T-cell (primary cell): Measurements from ENCODE around the gene SPPL2A. TPM values are rescaled to one million over a fixed set of nuclear protein-coding genes. Genes with fewer than 3 reads are reported as not detected.

ENCODE experiments used
- ATAC-seq, 4 experiments: fragments of 200-7000 bp in 3 of 4; fragments of 150-1000 bp in 1 of 4; cut with Tn5 transposase; replicated peaks in 1 of 4; 1 replicate in 3 of 4; 2 replicates in 1 of 4; pipeline ENCODE4 v1.10.0; 2021; ENCODE audit warnings: moderate library complexity in 3 of 4, mild to moderate bottlenecking in 2 of 4, moderate number of reproducible peaks in 1 of 4
- CTCF ChIA-PET, 2 donors: fragments of 300-600 bp; sonication (Branson Sonifier 250); formaldehyde crosslinking; loops; one replicate each; lab custom pipeline; 2022; ENCODE audit warnings: antibody characterized with exemption in 2 of 2; lab: Charles Lee
- POLR2A ChIA-PET, 2 donors: fragments of 300-600 bp; sonication (Branson Sonifier 250); formaldehyde crosslinking; loops; one replicate each; lab custom pipeline; 2022; ENCODE audit warnings: antibody characterized with exemption in 2 of 2; lab: Charles Lee
- DNase-seq, 35 experiments: peaks; one replicate each; pipeline versions ENCODE4 v3.0.0 to v3.0.0-alpha.2; 2013 to 2023
- H3K27ac ChIP-seq: one replicate; pipeline ENCODE4 v1.5.1; 2013; ENCODE audit warnings: low read length
- H3K27me3 ChIP-seq, 2 experiments: replicated peaks in 1 of 2; 1 replicate in 1 of 2; 2 replicates in 1 of 2; pipeline versions ENCODE4 v1.6.1 to v1.7.0; 2013; ENCODE audit warnings: low read length in 1 of 2, mixed read lengths in 1 of 2; ENCODE audit not compliant: control insufficient read depth in 2 of 2, insufficient read depth in 2 of 2; ENCODE audit errors: extremely low read depth in 1 of 2
- H3K36me3 ChIP-seq, 2 donors: 1 replicate in 1 of 2; 2 replicates in 1 of 2; pipeline versions ENCODE4 v1.6.1 to v1.7.0; 2013; ENCODE audit warnings: low read length in 1 of 2; ENCODE audit not compliant: control insufficient read depth in 2 of 2, insufficient read depth in 1 of 2; ENCODE audit errors: extremely low read depth in 1 of 2
- H3K4me1 ChIP-seq, 2 experiments: 1 replicate in 1 of 2; 2 replicates in 1 of 2; pipeline versions ENCODE4 v1.6.1 to v1.7.0; 2013; ENCODE audit warnings: low read length in 2 of 2, mixed read lengths in 1 of 2; ENCODE audit not compliant: insufficient read depth in 2 of 2, control insufficient read depth in 1 of 2; ENCODE audit errors: extremely low read depth in 1 of 2
- H3K4me3 ChIP-seq, 2 donors: 1 replicate in 1 of 2; 2 replicates in 1 of 2; pipeline versions ENCODE4 v1.5.1 to v1.7.0; 2013; ENCODE audit warnings: mild to moderate bottlenecking in 2 of 2, low read length in 1 of 2, moderate library complexity in 1 of 2; ENCODE audit not compliant: control insufficient read depth in 1 of 2; ENCODE audit errors: extremely low read depth in 1 of 2
- H3K9me3 ChIP-seq: 2 replicates; pipeline ENCODE4 v1.7.0; 2013
- H3K27ac Mint-ChIP-seq, 2 donors: one replicate each; pipeline ENCODE4 v1.8.0; 2020 to 2021; ENCODE audit warnings: mild to moderate bottlenecking in 2 of 2, mixed read lengths in 2 of 2
- H3K27me3 Mint-ChIP-seq, 2 donors: one replicate each; pipeline ENCODE4 v1.8.0; 2021 to 2022; ENCODE audit warnings: mixed read lengths in 2 of 2
- H3K36me3 Mint-ChIP-seq: one replicate; pipeline ENCODE4 v1.8.0; 2021; ENCODE audit warnings: mixed read lengths
- H3K4me1 Mint-ChIP-seq, 3 donors: one replicate each; pipeline ENCODE4 v1.8.0; 2020 to 2022; ENCODE audit warnings: mixed read lengths in 3 of 3, mild to moderate bottlenecking in 1 of 3
- H3K4me3 Mint-ChIP-seq, 3 donors: one replicate each; pipeline ENCODE4 v1.8.0; 2020 to 2022; ENCODE audit warnings: mild to moderate bottlenecking in 3 of 3, mixed read lengths in 3 of 3, moderate library complexity in 3 of 3
- H3K9me3 Mint-ChIP-seq, 3 donors: one replicate each; pipeline ENCODE4 v1.8.0; 2020 to 2022; ENCODE audit warnings: mixed read lengths in 3 of 3
- WGBS: methylation state at CpG from one replicate; pipeline ENCODE4 v1.1.5; 2013; ENCODE audit warnings: missing lambda C conversion rate; ENCODE audit not compliant: insufficient coverage; 5-methylcytosine and 5-hydroxymethylcytosine counted together
- total RNA-seq, 35 experiments: library from RNA in 6 of 35; stranded (reverse) in 6 of 35; fragments of 120-200 nt in 1 of 35; gene quantifications; one replicate each; pipeline versions ENCODE4 v1.2.1 to v1.2.4 and lab custom pipeline; 2013 to 2026

SPPL2A gene
- total RNA-seq, 5 donors from 2014 or later (not counting 1 experiment from before 2014, with no cell fraction given): 32.2 to 56.9 (median 48.8) TPM

DNA sequence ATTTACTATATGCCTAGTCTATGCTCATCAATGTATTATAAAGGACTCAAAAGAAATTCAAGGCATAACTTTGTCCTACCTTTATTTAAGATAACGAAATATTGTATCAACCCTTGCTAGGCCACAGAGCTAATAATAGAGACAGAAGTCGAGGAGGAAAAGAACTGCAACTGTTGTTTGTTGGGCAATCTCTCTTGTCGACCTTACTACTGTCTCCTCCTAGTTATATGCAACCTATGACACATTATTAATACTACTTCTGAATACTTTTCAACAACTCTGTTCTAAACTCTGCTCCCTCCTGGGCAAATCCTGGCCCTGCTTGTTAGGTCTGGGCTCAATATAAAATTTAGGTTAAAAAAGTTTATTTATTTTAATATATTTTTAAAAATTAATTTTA is 24.6 kb downstream of the SPPL2A start:
- no CpG with 5 or more reads among the region's 3 CpGs for WGBS
- CTCF ChIA-PET: no interaction called here
- no peak overlapping the region for H3K27ac Mint-ChIP-seq

DNA sequence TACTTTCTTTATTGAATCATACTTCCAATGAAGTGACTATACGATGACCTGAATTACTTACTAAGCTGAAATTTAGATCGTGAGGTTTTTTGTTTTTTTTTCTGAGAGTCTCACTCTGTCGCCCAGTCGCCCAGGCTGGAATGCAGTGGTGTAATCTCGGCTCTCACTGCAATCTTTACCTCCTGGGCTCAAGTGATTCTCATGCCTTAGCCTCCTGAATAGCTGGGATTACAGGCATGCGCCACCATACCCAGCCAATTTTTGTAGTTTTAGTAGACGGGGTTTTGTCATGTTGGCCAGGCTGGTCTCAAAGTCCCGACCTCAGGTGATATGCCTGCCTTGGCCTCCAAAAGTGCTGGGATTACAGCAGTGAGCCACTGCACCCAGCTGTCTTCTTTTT is 28.7 kb downstream of the SPPL2A start:
- Histone ChIP-seq H3K27ac (no peak overlapping the region), H3K36me3 (peaks cover 0 to 47% of the 10 kb centered on the region in 2 donors), H3K4me3 (no peak overlapping the region), H3K4me1 (no peaks in the 10 kb centered on the region), H3K9me3 (no peaks in the 10 kb centered on the region), H3K27me3 (no peaks in the 10 kb centered on the region)
- Mint-ChIP-seq H3K4me3 (no peak overlapping the region), H3K9me3 (no peaks in the 10 kb centered on the region), H3K27me3 (no peaks in the 10 kb centered on the region), H3K27ac (no peak overlapping the region), H3K4me1 (no peaks in the 10 kb centered on the region), H3K36me3 (peaks cover 43% of the 10 kb centered on the region)
- WGBS: 98% methylated on average over 6 of the region's 8 CpGs
- POLR2A ChIA-PET: interaction anchor here in 1 of 2 donors (0.7 kb wide), 1 partner anchor 14 kb away, joined by 3 read pairs; no protein-coding TSS in a partner anchor
- DNase-seq (no peak), ATAC-seq (no peak)
- CTCF ChIA-PET: no interaction called here

More for the DNA sequence above, 24.6 kb downstream of the SPPL2A start:
- Mint-ChIP-seq H3K4me1 (no peaks in the 10 kb centered on the region), H3K9me3 (no peaks in the 10 kb centered on the region), H3K4me3 (no peak overlapping the region), H3K36me3 (peaks cover 14% of the 10 kb centered on the region), H3K27me3 (no peaks in the 10 kb centered on the region)
- H3K4me3 ChIP-seq: no peak overlapping the region
- no peaks in the 10 kb centered on the region for H3K4me1 ChIP-seq
- no peak overlapping the region for H3K27ac ChIP-seq
- peaks cover 8 to 34% of the 10 kb centered on the region in 2 donors for H3K36me3 ChIP-seq
- POLR2A ChIA-PET: no interaction called here
- H3K27me3 ChIP-seq: no peaks in the 10 kb centered on the region
- no peak for ATAC-seq
- DNase-seq: no peak
- no peaks in the 10 kb centered on the region for H3K9me3 ChIP-seq

- CTCF ChIA-PET: no interaction called here
- Histone ChIP-seq H3K9me3 (no peaks in the 10 kb centered on the region), H3K4me3 (no peak overlapping the region), H3K27me3 (no peaks in the 10 kb centered on the region), H3K27ac (no peak overlapping the region), H3K36me3 (peaks cover 0 to 50% of the 10 kb centered on the region in 2 donors), H3K4me1 (no peaks in the 10 kb centered on the region)
- Mint-ChIP-seq H3K27me3 (no peaks in the 10 kb centered on the region), H3K4me3 (no peak overlapping the region), H3K4me1 (no peaks in the 10 kb centered on the region), H3K9me3 (no peaks in the 10 kb centered on the region), H3K27ac (no peak overlapping the region), H3K36me3 (peaks cover 49% of the 10 kb centered on the region)
- DNase-seq (no peak), ATAC-seq (no peak)
- WGBS: no CpG with 5 or more reads among the region's 4 CpGs
- POLR2A ChIA-PET: no interaction called here
Measured at GRCh38 chr15:50735156-50735555, 30.4 kb downstream of the SPPL2A start.

GRCh38 chr15:50726315-50726714 is 39.2 kb downstream of the SPPL2A start:
- CTCF ChIA-PET: interaction anchor here in 1 of 2 donors (0.5 to 0.6 kb wide), 2 partner anchors 119 to 930 kb away, joined by 3 read pairs; no protein-coding TSS in a partner anchor
- ATAC-seq (no peak), DNase-seq (no peak)
- Histone ChIP-seq H3K27me3 (no peaks in the 10 kb centered on the region), H3K4me3 (no peak overlapping the region), H3K36me3 (peaks cover 0 to 42% of the 10 kb centered on the region in 2 donors), H3K27ac (no peak overlapping the region), H3K4me1 (no peaks in the 10 kb centered on the region), H3K9me3 (no peaks in the 10 kb centered on the region)
- Mint-ChIP-seq H3K9me3 (no peaks in the 10 kb centered on the region), H3K27ac (no peak overlapping the region), H3K4me1 (no peaks in the 10 kb centered on the region), H3K36me3 (peaks cover 44% of the 10 kb centered on the region), H3K4me3 (no peak overlapping the region), H3K27me3 (no peaks in the 10 kb centered on the region)
- POLR2A ChIA-PET: interaction anchor here in 1 of 2 donors (0.5 kb wide), 1 partner anchor 9 kb away, joined by 7 read pairs; no protein-coding TSS in a partner anchor
- WGBS: no CpG with 5 or more reads among the region's 1 CpG

DNA sequence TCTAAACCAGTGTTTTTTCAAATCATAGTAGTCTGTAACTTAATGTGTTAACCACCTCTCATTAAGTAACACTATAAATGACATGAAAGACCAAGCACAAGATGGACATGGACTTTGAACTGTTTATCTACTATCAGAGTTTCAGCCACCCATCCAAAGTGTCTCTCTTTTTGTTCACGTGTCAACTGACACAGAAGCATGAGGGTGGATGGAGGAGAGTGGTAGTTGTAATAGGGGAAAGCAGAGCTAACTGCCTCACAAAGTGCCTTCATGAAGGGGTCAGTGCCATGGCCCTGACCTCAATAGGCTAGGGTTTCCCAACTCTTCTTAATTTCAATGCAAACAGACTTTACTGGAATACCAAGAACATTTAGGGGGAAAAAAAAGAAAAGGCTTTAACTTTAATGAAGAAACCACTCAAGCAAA is 46.8 kb downstream of the SPPL2A start:
- Mint-ChIP-seq H3K36me3 (peaks cover 28% of the 10 kb centered on the region), H3K9me3 (no peaks in the 10 kb centered on the region), H3K4me1 (no peaks in the 10 kb centered on the region), H3K27ac (peak overlapping the region; percentile 39 to 56), H3K27me3 (no peaks in the 10 kb centered on the region), H3K4me3 (no peak overlapping the region)
- ATAC-seq (no peak), DNase-seq (no peak)
- ChIA-PET POLR2A (no interaction called here), CTCF (no interaction called here)
- no peak overlapping the region for H3K4me3 ChIP-seq
- H3K27me3 ChIP-seq: no peaks in the 10 kb centered on the region
- H3K36me3 ChIP-seq: peaks cover 4 to 42% of the 10 kb centered on the region in 2 donors
- no peak overlapping the region for H3K27ac ChIP-seq
- no peaks in the 10 kb centered on the region for H3K9me3 ChIP-seq
- WGBS: no CpG with 5 or more reads among the region's 1 CpG
- H3K4me1 ChIP-seq: no peaks in the 10 kb centered on the region

GRCh38 chr15:50712018-50712417 is 53.5 kb downstream of the SPPL2A start:
- CTCF ChIA-PET: interaction anchor here in 1 of 2 donors (0.6 kb wide), 1 partner anchor 251 kb away, joined by 8 read pairs; no protein-coding TSS in a partner anchor
- no peaks in the 10 kb centered on the region for H3K9me3 ChIP-seq
- no peak for ATAC-seq

More at GRCh38 chr15:50712018-50712417, 53.5 kb downstream of the SPPL2A start:
- Mint-ChIP-seq H3K4me3 (no peak overlapping the region), H3K36me3 (peaks cover 19% of the 10 kb centered on the region), H3K4me1 (no peaks in the 10 kb centered on the region), H3K9me3 (no peaks in the 10 kb centered on the region), H3K27ac (no peak overlapping the region), H3K27me3 (no peaks in the 10 kb centered on the region)
- POLR2A ChIA-PET: no interaction called here
- Histone ChIP-seq H3K27me3 (no peaks in the 10 kb centered on the region), H3K4me3 (no peak overlapping the region), H3K27ac (no peak overlapping the region), H3K4me1 (no peaks in the 10 kb centered on the region), H3K36me3 (peaks cover 1 to 15% of the 10 kb centered on the region in 2 donors)
- 100% methylated on average over 2 of the region's 3 CpGs for WGBS
- no peak for DNase-seq
